DMS153 (cell line): Measurements from ENCODE around the gene HIPK2.

ENCODE experiments used
- DNase-seq: peaks from one replicate; lab custom pipeline; 2025; lab: John Stamatoyannopoulos, UW

The HIPK2 gene

DNA sequence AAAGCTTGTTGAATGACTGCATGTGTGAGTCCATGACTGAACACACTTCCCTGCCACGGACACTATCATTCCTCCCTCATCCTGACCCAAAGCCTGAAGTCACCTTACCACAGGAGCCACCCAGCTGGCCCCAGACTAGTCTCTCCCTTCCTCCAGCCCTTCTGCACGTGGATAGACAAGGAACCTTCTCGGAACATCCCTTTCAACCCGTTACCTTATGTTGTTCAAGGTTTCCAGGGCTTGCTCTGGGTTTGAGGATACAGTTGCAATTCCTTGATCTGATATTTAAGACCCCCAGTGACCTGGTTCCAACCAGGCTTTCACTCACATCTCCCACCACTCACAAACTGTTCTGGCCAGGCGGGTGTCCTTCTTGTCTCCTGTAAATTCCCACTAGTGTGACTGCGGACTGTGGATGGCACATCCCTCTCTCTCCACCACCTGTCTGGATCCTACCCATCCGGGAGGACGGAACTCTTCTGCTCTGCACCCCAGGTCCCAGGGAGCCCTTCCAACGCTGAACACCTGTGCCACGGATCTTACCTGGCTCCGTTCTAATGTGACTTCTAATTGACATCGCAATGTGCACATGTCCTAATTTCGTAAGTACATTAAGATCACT lies 62.5 kb downstream of the HIPK2 start:
- no peak for DNase-seq

DNA sequence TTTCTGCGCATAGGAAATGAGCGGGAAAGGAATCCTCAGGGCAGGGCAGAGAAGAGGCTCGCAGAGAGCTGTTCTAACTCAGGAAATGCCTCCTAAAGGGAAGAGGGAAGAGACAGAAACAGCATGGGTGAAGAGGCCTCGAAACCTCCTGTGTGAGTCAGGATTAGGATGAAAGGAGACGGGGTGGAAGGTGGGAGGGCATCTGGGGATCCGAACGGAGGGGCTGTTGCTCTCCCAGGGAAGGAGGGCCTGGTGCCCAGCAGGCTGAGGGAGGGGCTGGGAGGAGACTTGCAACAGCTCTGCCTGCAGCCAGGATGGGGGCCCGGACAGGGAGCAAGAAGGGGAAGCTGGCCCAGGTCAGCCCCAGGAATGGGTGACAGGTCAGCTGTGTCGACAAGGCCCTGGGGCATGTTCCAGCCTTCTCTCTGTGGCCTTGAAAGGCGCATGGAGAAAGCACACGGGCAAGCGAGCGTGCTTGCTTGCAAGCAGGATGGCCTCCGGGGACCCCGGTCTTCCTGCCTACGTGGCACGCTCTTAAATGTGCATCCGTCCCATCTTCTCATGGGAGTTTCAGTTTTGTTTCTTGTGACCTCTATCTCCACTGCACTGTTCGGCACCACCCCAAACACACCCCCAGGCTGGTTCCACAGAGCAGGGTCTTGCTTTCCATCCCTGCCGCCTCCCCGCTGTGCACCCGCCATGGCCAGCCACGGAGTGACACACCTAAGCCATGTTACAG lies 63.5 kb downstream of the HIPK2 start:
- DNase-seq: no peak

DNA sequence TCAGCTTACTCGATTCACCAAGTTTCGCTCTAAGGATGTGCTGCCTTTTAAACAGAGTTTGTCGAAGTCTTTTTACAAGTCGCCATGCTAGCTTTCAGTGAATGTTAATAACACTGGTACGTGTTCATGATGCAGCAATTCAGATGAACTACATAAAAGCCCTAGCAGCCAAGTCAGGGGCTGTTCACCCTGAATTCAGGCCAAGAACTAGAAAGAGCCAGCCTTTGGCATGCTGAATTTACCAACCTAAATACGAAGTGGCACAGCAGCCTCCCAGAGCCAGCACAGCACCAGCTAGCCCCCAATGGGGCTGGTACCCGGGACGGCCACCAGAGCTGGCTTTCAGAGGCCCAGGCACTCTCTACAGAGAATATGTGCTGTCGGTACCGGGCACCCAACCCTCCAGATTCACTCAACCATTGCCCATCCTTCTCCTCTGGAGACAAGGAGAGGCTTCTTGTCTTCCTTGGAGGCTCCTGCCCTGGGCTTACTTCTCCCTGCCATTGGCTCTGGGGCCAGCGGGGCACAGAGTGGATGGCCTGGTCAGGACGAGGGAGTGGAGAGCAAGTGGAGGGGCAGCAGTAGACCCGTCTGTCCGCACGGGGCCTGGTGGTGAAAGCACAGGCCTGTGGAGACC lies 64.2 kb downstream of the HIPK2 start:
- no peak for DNase-seq

DNA sequence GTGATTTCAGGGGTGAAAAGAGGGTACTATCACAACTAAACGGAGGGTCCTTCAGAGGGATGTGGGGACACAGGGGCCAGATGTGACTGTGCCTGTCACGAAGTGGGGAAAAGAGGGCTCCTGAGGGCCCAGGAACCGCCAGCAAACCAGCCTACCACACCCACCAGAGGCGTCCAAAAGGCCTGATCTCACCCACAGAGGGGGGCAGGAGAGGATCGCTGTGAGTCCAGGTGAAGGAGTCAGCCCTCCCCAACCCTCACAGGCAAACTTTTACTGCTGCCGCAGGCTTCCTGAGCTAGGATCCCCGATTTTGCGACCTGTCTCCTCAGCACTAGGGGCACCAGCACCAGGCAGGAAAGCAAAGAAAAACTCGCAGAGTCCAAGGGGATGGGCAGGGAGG lies 64.7 kb downstream of the HIPK2 start:
- no peak for DNase-seq

DNA sequence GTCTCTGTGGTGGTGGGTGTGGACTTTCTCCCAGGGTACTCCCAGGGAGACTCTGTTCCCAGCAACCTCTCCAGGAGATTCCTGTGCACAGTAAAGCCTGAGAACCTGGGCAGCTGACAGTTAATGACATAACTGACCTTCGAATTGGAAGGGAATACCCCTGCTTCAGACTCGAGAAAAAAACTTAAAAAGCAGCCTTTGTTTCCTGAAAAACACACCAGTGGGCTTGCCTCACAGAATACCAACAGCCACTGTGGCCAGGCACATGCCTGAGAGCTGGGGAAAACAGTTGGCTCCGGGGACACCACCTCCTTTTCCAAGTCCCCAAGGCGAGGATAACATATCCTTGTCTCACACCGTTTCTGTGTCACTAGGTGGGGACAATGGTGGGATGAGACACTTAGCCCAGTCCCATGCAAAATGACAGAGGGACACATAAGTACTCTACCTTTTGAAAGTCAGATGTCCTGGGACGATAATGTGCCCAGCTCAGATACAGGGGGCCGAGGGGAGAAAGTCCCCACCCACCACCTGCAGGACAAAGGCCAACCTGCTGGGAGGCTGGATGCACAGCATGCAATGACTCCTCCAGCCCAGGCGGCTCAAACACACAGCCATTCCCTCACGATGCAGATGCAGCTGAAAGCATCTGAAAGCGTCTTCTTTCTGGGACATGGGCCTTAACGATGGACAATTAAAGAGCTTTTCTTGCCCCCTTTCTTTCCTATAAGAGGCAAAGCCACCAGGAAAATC lies 65.6 kb downstream of the HIPK2 start:
- DNase-seq: no peak

DNA sequence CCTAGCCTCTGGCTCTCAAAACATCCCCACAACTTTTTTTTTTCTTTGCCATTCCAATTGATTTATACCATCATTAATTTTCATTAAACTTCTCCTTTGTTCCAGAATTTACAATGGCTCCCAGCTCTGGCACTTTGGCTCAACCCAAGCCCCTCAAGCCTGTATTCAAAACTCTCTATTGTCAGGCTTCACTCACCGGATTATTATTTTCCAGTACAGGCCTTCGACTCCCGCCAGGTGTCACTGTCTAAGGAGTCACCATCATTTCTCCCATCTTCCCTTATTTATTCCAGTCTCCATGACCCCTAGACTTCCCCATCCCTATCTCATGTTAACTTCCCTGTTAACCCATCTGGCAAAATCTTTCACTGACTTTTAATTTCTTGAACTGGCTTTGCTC lies 67.8 kb downstream of the HIPK2 start:
- DNase-seq: no peak

DNA sequence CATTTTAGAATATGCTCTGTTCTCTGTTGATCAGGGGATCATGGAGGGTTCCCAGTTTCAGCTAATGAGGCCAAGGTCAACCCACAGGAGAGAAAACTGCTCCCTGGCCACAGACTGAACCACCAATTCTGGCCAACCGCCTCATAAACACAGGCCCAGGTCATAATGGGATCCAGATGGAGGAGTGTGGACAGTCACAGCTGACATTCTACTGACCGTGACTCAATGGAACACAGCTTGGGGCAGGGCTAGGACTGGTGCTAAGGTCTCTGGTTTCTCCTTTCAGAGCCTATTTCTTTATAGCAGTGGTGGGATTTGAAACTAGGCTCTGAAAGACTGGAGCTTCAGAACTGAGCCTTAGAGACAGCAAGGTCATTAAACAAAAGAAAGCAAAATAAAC lies 68.3 kb downstream of the HIPK2 start:
- no peak for DNase-seq

DNA sequence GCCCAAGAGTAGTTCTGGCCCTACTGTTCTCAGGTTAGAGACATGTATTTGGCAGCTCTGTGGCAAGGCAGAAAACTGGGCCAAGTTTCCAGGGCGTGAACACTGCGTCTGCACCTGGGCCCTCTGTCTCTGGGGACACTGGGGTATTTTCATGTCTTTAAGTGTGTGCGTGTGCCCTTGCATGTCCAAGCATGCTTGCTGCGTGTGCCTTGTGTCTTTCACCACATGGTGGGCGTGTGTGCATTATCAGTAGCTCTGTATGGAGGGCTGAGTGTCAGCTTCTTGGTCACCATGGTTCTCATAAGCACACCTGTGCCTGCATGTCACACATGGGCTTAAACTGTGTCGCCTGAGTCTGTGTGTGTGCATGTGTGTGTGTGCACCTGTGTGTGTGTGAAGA lies 69.3 kb downstream of the HIPK2 start:
- DNase-seq: no peak

DNA sequence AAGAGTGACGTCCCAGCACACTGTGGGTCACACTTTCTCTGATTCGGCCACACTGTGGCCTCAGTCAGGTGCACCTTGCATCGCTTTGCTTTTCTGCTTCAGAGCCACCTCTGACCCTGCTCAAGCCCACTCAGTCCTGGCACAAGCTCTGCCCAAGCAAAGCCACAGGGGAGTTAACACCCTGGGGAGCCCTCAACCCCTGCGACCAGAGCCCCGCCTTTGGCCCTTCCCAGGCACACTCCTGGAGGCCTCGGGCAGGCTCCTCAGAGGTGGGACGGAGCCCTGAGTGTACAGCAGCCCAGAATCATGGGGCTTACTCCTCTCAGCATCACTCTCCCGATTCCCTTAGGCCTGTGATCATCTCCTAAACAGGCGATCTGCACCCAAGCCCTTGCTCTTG lies 71.0 kb downstream of the HIPK2 start:
- no peak for DNase-seq

DNA sequence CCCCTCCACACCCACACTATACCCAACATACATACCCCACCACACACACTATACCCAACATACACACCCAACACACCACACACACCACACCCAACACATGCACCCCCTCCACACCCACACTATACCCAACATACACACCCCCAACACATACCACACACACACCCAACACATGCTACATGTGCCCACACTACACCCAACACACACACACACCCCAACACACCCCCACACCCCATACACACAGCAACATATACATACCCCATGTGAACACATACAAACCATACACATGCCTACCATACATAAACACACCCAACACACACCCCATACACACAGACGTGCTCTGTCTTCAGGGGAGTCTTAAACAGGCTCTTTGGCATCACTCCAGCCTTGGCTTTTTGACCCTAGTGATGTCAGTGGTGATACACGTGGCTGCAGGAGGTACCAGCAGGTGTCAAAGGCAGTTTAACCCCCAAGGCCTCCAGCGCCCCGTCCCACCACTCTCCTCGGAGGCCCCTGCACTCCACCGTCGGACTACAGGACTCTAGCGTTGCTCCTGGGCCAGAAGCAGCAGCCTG lies 73.4 kb downstream of the HIPK2 start:
- DNase-seq: no peak

DNA sequence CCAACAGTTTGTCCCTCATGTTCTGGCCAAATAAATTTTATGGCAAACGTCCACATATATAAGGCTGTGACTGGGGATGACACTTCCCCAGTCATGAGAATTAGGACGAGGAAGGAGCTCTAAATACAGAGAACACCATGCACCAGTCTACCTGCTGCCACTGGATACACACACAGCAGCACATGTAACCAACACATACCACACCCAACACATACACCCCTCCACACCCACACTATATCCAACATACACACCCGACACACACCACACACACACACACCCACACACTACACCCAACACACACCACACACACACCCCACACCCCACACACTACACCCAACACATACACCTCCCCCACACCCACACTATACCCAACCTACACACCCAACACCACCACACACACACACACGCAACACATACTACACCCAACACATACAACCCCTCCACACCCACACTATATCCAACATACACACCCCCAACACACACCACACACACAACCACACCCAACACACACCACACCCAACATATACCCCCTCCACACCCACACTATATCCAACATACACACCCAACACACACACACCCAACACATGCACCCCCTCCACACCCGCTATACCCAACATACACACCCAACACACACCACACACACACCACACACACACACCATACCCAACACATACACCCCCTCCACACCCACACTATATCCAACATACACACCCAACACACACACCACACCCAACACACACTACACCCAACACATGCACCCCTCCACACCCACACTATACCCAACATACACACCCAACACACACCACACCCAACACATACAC lies 74.1 kb downstream of the HIPK2 start:
- no peak for DNase-seq

DNA sequence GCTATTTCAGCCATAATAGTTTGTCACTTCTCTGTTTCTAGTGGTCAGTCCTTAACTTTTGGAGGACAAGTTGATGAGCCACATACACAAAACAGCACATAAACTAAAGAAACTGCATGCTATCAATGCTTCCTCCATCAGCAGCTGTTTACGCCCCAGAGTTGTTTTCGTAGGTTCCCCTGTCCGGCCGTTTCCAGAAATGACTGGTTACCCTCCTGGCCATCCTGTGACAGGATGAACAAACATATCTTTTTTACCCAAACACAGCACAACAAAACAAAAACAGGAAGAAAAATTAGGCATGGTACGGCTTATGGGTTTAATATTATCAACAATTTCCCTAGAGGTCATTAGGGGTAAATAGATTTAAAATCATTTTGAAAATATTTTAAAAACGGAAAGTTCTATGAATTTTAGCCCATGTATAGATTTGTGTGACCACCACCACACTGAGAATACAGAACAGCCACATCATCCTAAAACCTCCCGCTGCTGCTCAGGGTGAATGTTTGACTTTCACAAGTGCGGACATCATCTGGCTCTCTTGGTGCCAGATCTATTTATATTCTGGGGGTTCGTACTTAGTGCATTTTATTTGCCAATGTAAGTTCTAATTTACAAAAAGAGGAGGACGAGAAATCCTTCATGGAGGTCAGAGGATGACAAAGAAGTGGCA lies 74.8 kb downstream of the HIPK2 start:
- DNase-seq: no peak

DNA sequence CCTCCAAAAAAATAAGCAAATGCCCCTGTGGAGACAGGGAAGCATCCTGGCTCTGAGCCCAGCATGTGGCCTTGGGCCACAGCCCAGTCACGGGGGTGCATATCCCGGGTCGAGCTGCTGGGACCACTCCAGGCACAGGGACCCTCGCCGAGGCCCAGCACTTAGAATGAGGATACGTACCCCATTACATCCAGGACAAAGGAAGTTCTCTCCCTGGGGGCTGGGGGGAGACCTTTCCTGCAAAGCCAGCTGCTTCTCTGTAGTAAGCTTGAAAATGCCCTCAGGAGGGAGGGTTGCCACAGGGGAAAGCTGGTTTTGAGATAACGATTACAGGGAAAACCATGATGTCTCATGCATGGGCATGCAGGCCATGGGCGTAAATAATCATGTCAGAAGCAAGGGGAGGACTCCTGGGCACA lies 75.5 kb downstream of the HIPK2 start:
- DNase-seq: no peak

DNA sequence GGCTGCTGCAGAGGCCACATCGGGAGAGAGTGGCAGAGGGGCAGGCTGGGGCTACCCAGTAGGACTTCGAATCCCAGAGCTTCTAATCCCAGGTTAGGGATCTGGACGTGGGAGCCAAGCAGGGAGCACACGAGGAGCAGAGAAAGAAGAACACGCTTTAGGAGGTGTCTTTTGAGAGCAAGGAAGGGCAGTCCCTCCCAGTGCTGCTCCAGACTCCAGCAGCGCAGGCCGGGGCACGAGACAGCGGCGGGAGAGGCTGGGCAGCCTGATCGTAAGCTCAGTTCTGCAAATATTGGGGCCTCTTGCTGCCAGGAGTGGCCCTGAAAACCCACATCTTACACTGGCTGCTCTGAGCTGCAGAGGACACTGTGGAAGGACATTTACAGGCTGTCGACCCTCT lies 75.9 kb downstream of the HIPK2 start:
- no peak for DNase-seq

DNA sequence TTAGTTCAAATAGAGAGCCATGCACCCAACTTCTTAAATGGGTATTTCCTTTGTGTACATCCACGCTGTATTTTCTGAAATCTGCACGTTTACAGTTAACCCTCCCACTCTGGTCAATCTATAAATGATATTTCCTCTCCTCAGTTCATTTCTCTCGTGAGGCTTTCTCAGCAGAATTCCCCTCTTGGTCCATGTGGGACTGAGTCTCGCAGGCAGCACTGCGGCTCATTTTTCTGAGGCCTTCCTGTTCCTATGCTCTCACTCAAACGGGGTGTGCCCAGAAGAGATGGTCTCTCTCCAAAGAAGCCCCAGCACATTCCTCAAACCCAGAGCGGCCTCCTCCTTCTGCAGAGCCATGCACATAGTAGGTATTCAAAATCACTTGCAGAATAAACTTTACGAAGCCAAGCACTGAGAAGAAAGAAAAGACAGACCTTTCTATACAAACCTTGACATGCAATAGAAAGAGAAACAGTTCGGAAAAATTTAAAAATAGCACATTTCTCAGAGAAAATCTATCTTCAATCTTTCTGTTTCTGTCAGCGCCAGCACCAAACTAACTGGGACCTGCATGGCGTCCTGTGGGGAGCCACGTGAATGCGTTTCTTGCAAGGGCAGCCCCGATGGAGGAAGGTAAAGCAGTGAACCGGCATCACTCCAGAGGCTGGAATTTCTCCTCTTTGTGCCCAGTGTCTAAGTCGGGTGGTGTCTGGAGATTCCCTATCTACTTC lies 77.1 kb downstream of the HIPK2 start:
- no peak for DNase-seq

DNA sequence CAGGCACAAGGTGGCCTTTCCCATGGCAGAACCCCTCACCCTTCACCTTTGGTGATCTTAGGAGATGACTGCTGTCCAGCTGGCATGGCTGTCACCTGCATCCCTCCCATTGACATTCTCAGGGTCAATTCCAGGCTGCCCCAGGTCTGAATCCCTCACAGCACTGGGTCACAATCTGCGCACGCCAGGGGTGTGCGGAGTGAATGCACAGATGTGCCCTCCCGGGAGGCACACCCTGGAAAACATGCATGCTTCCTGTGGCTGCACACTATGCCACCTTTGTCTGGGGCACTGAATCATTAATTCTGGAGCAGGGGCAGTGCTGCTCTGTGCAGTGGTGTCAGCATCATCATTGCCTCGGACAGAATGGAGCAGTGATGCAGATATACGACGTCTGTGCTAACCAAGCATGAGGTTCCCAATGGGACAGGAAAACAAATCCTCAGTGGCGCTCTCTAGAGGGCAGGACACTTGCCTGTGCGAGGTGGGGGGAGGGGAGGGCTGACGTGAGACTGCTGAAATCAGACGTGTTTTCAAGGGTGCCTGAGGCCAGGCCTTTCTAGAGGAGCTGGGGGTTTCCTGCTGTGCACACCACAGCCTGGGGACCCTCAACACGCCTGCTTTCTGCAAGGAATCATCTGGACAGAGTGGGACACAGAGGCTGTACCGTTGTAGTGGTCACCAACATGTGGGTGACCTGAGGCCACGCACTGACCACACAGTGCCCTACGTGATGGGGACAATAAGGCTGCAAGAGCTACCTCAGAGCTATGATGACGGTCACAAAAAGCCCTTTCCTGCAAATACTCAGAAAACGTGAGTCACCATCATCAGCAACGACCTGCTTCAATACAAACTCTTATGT lies 77.9 kb downstream of the HIPK2 start:
- DNase-seq: no peak

DNA sequence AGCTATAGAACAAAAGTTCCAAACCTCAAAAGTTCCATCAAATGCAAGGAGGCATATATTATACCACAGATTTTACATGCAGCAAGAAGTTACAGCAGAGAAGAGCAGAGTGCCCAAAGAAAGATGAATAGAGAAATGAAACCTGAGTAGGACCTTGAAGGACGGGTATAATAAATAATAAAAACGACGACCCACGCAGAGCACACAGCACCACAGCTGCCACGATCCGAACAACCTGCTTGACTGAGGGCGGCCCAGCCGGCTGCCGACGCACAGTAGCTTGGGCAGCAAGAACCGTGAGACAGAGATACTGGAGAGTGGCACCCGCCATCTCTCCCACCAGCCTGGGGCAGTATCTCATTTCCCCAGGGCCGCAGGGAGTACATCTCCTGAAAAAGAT lies 79.0 kb downstream of the HIPK2 start:
- DNase-seq: no peak

DNA sequence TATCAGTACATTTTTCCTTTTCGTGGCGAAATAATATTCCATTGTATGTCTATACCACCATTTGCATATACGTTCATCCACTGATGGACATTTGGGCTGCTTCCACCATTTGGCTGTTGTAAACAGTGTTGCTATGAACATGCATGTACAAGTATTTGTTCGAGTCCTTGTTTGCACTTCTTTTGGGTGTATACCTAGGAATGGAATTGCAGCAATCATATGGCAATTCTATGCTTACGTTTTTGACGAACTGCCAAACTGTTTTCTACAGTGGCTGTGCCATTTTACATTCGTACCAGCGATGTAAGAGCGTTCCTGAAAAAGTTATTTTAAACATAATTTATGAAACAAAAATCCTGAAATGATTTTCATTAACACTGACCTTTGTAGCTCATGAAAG lies 79.5 kb downstream of the HIPK2 start:
- no peak for DNase-seq

DNA sequence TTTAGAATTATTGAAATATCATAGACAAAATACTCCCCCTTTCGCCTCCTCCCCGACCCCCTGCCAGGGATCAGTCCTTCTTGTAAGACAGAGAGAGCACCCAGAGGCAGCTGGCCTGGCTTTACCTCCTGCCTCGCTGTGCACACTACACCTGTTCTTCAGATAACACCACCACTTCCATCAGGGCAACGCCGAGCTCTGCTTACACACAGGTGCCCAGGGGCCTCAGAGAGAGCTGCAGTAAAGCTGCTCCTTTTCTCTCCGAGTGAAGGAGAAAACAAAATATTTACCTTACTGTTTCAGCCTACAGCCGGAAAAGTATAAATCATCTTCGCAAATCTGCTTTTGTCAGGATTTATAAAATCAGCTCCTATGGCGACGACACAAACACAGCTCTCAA lies 80.7 kb downstream of the HIPK2 start:
- peak; percentile 90 for DNase-seq
